Measurements from ENCODE around the gene TBC1D2B. TPM values are rescaled to one million over a fixed set of nuclear protein-coding genes. Genes with fewer than 3 reads are reported as not detected.

The TBC1D2B gene
- polyA plus RNA-seq, 1 donor (not counting 4 experiments of a cell fraction or from before 2014, with no cell fraction given) = 27.0 TPM

DNA sequence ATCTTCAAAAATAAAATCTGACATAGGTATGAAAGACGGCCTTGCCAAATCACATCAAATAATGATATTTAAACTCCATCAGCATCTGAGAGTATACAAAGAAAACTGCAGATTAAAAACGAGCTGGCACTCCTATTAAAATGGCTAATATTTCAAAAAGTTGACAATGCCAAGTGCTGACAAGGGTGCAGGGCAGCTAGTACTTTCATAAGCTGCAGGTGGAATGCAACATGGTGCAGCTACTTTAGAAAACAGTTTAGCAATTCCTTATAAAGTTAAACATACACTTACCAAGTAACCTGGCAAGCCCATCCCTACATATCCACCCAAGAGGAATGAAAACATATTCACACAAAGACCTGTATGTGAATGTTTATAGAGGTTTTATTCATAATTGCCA, 23.0 kb downstream of the TBC1D2B start:
- H3K4me2 ChIP-seq (ENCODE audit: control insufficient read depth, extremely low read depth, insufficient read depth, low read depth, low read length) = no peak overlapping the region
- peaks cover 39% of the 10 kb centered on the region for H3K79me2 ChIP-seq (ENCODE audit: control insufficient read depth, insufficient read depth, low read length)
- no peaks in the 10 kb centered on the region for H4K20me1 ChIP-seq (ENCODE audit: control insufficient read depth, extremely low read depth, insufficient read depth, low read length)
- dilution Hi-C loops (cut with MboI; ENCODE audit: extremely low pct_ligation_motif_present, low sequenced_read_pairs) = no loop called here
- H3K9me1 ChIP-seq (ENCODE audit: control insufficient read depth, extremely low read depth, insufficient read depth, low read length) = peaks cover 5% of the 10 kb centered on the region
- peaks cover 26% of the 10 kb centered on the region for H3K4me1 ChIP-seq (ENCODE audit: control insufficient read depth, extremely low read depth, insufficient read depth, low read length)
- H3K4me3 ChIP-seq (ENCODE audit: control insufficient read depth in 2 of 3, extremely low read depth in 1 of 3, insufficient read depth in 2 of 3, low read depth in 1 of 3, low read length in 3 of 3) = no peak overlapping the region
- TF ChIP-seq, protein P1, sequence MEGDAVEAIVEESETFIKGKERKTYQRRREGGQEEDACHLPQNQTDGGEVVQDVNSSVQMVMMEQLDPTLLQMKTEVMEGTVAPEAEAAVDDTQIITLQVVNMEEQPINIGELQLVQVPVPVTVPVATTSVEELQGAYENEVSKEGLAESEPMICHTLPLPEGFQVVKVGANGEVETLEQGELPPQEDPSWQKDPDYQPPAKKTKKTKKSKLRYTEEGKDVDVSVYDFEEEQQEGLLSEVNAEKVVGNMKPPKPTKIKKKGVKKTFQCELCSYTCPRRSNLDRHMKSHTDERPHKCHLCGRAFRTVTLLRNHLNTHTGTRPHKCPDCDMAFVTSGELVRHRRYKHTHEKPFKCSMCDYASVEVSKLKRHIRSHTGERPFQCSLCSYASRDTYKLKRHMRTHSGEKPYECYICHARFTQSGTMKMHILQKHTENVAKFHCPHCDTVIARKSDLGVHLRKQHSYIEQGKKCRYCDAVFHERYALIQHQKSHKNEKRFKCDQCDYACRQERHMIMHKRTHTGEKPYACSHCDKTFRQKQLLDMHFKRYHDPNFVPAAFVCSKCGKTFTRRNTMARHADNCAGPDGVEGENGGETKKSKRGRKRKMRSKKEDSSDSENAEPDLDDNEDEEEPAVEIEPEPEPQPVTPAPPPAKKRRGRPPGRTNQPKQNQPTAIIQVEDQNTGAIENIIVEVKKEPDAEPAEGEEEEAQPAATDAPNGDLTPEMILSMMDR (optimal IDR thresholded peaks at IDR 0.05 in 1 of 3, IDR thresholded peaks at IDR 0.05 in 1 of 3, conservative IDR thresholded peaks at IDR 0.05 in 1 of 3; ENCODE audit: extremely low read depth in 1 of 3, insufficient read depth in 2 of 3, low read length in 3 of 3) = no peak
- no peak for TF ChIP-seq EZH2 (IDR thresholded peaks at IDR 0.05; ENCODE audit: low read length)
- FAIRE-seq (no peak), DNase-seq (ENCODE audit: low read depth, low spot score) (no peak)
- no peak overlapping the region for H2AFZ ChIP-seq (ENCODE audit: control insufficient read depth, low read length)
- no peaks in the 10 kb centered on the region for H3K9me3 ChIP-seq (ENCODE audit: control insufficient read depth, low read depth, low read length)
- H3K27ac ChIP-seq (ENCODE audit: control insufficient read depth, insufficient read depth, low read length) = no peak overlapping the region
- no peaks in the 10 kb centered on the region for H3K27me3 ChIP-seq (ENCODE audit: control insufficient read depth, extremely low read depth, insufficient read depth, low read length)
- no peak overlapping the region for H3K9ac ChIP-seq (ENCODE audit: control insufficient read depth, extremely low read depth, insufficient read depth, low read length)
- H3K36me3 ChIP-seq (ENCODE audit: control insufficient read depth in 2 of 2, extremely low read depth in 1 of 2, insufficient read depth in 2 of 2, low read length in 2 of 2) = peaks cover 4 to 8% of the 10 kb centered on the region in 2 experiments

- FAIRE-seq = no peak
Observed at GRCh38 chr15:78052545-78052944, 25.0 kb downstream of the TBC1D2B start.

More at GRCh38 chr15:78052545-78052944, 25.0 kb downstream of the TBC1D2B start:
- Histone ChIP-seq H3K79me2 (ENCODE audit: control insufficient read depth, insufficient read depth, low read length) (peaks cover 21% of the 10 kb centered on the region), H3K27me3 (ENCODE audit: control insufficient read depth, extremely low read depth, insufficient read depth, low read length) (no peaks in the 10 kb centered on the region), H3K9me1 (ENCODE audit: control insufficient read depth, extremely low read depth, insufficient read depth, low read length) (peaks cover 7% of the 10 kb centered on the region), H4K20me1 (ENCODE audit: control insufficient read depth, extremely low read depth, insufficient read depth, low read length) (no peaks in the 10 kb centered on the region), H3K4me3 (ENCODE audit: control insufficient read depth in 2 of 3, extremely low read depth in 1 of 3, insufficient read depth in 2 of 3, low read depth in 1 of 3, low read length in 3 of 3) (no peak overlapping the region), H3K4me1 (ENCODE audit: control insufficient read depth, extremely low read depth, insufficient read depth, low read length) (peaks cover 18% of the 10 kb centered on the region), H3K27ac (ENCODE audit: control insufficient read depth, insufficient read depth, low read length) (no peak overlapping the region), H3K9ac (ENCODE audit: control insufficient read depth, extremely low read depth, insufficient read depth, low read length) (no peak overlapping the region), H3K9me3 (ENCODE audit: control insufficient read depth, low read depth, low read length) (no peaks in the 10 kb centered on the region), H2AFZ (ENCODE audit: control insufficient read depth, low read length) (no peak overlapping the region), H3K36me3 (ENCODE audit: control insufficient read depth in 2 of 2, extremely low read depth in 1 of 2, insufficient read depth in 2 of 2, low read length in 2 of 2) (peaks cover 5 to 8% of the 10 kb centered on the region in 2 experiments), H3K4me2 (ENCODE audit: control insufficient read depth, extremely low read depth, insufficient read depth, low read depth, low read length) (no peak overlapping the region)
- TF ChIP-seq, protein P1 (optimal IDR thresholded peaks at IDR 0.05 in 1 of 3, IDR thresholded peaks at IDR 0.05 in 1 of 3, conservative IDR thresholded peaks at IDR 0.05 in 1 of 3; ENCODE audit: extremely low read depth in 1 of 3, insufficient read depth in 2 of 3, low read length in 3 of 3) = no peak
- no peak for TF ChIP-seq EZH2 (IDR thresholded peaks at IDR 0.05; ENCODE audit: low read length)
- DNase-seq (ENCODE audit: low read depth, low spot score) = no peak
- dilution Hi-C loops (cut with MboI; ENCODE audit: extremely low pct_ligation_motif_present, low sequenced_read_pairs) = no loop called here

Data from keratinocyte (primary cell).